GM19043 (cell line): Measurements from ENCODE around the gene ATP1B3.
"Not testable (repeated sequence)": the region's sequence is repeated elsewhere in the genome, so short reads cannot be mapped to it uniquely, and the experiment has no call there.

Experiments used
- ATAC-seq: cut with Tn5 transposase; IDR thresholded peaks from one replicate; pipeline ENCODE4 v1.9.1; 2021; ENCODE audit warnings: low read depth; ENCODE audit not compliant: unreplicated experiment

ATP1B3 gene

GRCh38 chr3:141876381-141876890, at the start of gene ATP1B3:
Gene ATP1B3, plus strand, starts transcription at chr3:141876643. Its CDS starts 159 bp downstream, at chr3:141876802.
- ATAC-seq = peak; percentile 72

GRCh38 chr3:141828487-141828886, 48.0 kb upstream of the ATP1B3 start:
- ATAC-seq = no peak

GRCh38 chr3:141828890-141829289, 47.6 kb upstream of the ATP1B3 start:
- no peak for ATAC-seq

- ATAC-seq = no peak
These were observed 45.9 kb upstream of the ATP1B3 start for GRCh38 chr3:141830508-141830907.

- no peak for ATAC-seq
These were observed 42.2 kb upstream of the ATP1B3 start for GRCh38 chr3:141834292-141834691.

GRCh38 chr3:141835557-141836229, 40.8 kb upstream of the ATP1B3 start:
- no peak for ATAC-seq

- ATAC-seq = no peak
These were observed 37.1 kb upstream of the ATP1B3 start for GRCh38 chr3:141839389-141839788.

GRCh38 chr3:141840737-141841544, 35.5 kb upstream of the ATP1B3 start:
- ATAC-seq = no peak

GRCh38 chr3:141844108-141844507, 32.3 kb upstream of the ATP1B3 start:
- ATAC-seq = no peak

GRCh38 chr3:141844812-141845211, 31.6 kb upstream of the ATP1B3 start:
- ATAC-seq = no peak

- ATAC-seq = no peak
These were observed 30.9 kb upstream of the ATP1B3 start for GRCh38 chr3:141845407-141846049.

- no peak for ATAC-seq
These were observed 30.4 kb upstream of the ATP1B3 start for GRCh38 chr3:141846050-141846433.

- ATAC-seq = not testable (repeated sequence)
These were observed 28.2 kb upstream of the ATP1B3 start for GRCh38 chr3:141848159-141848748.

- no peak for ATAC-seq
These were observed 27.2 kb upstream of the ATP1B3 start for GRCh38 chr3:141849056-141849815.

- ATAC-seq = no peak
These were observed 25.0 kb upstream of the ATP1B3 start for GRCh38 chr3:141851411-141851810.

- no peak for ATAC-seq
These were observed 23.3 kb upstream of the ATP1B3 start for GRCh38 chr3:141853081-141853601.

GRCh38 chr3:141853629-141854168, 22.7 kb upstream of the ATP1B3 start:
- ATAC-seq = no peak

- ATAC-seq = no peak
These were observed 21.8 kb upstream of the ATP1B3 start for GRCh38 chr3:141854599-141854998.

- ATAC-seq = no peak
These were observed 18.1 kb upstream of the ATP1B3 start for GRCh38 chr3:141858312-141858711.

GRCh38 chr3:141859651-141860050, 16.8 kb upstream of the ATP1B3 start:
- no peak for ATAC-seq
